PC-3 (cell line): ENCODE data around the gene GABARAPL1. TPM values are rescaled to one million over a fixed set of nuclear protein-coding genes. Genes with fewer than 3 reads are reported as not detected.

Source experiments
- ATAC-seq: fragments of 200-7000 bp; cut with Tn5 transposase; 2 replicates; pipeline ENCODE4 v1.9.1; 2020; ENCODE audit warnings: mild to moderate bottlenecking, moderate library complexity
- BruUV-seq: library from RNA; stranded (reverse); fragments of 400-500 nt; replicated peaks from 2 replicates; lab custom pipeline; 2021; lab: Mats Ljungman, UMichigan
- CTCF ChIA-PET: fragments of 300-600 bp; sonication (Branson Sonifier 250); formaldehyde crosslinking; loops from one replicate; lab custom pipeline; 2022; ENCODE audit warnings: antibody characterized with exemption; lab: Charles Lee
- POLR2A ChIA-PET: fragments of 300-600 bp; sonication (Branson Sonifier 250); formaldehyde crosslinking; loops from one replicate; lab custom pipeline; 2022; ENCODE audit warnings: antibody characterized with exemption; ENCODE audit not compliant: unreplicated experiment; lab: Charles Lee
- DNase-seq: peaks from one replicate; pipeline ENCODE4 v3.0.0-alpha.2; 2015
- H2AFZ ChIP-seq: fragments of 300-600 bp; sonication (generic); 2 replicates; pipeline ENCODE4 v1.6.0; 2016; ENCODE audit warnings: antibody characterized with exemption, low read length
- H3F3A ChIP-seq: fragments of 300-600 bp; sonication (generic); one replicate; pipeline ENCODE4 v1.6.0; 2017; ENCODE audit warnings: antibody characterized with exemption, low read length, control low read depth, mild to moderate bottlenecking; ENCODE audit not compliant: unreplicated experiment
- H3K27ac ChIP-seq: fragments of 300-600 bp; sonication (generic); 2 replicates; pipeline ENCODE4 v1.5.1; 2016; ENCODE audit warnings: mild to moderate bottlenecking, low read length
- H3K27me3 ChIP-seq: fragments of 300-600 bp; sonication (generic); 2 replicates; pipeline ENCODE4 v1.6.1; 2016; ENCODE audit warnings: low read length, mixed read lengths
- H3K36me3 ChIP-seq: fragments of 300-600 bp; sonication (generic); 2 replicates; pipeline ENCODE4 v1.6.1; 2016; ENCODE audit warnings: low read depth, mixed run types, low read length, mixed read lengths
- H3K4me1 ChIP-seq: fragments of 300-600 bp; sonication (generic); 2 replicates; pipeline ENCODE4 v1.5.1; 2016; ENCODE audit warnings: low read length; ENCODE audit not compliant: insufficient read depth
- H3K4me2 ChIP-seq: fragments of 300-600 bp; sonication (generic); 2 replicates; pipeline ENCODE4 v1.6.0; 2016; ENCODE audit warnings: low read length
- H3K4me3 ChIP-seq: fragments of 300-600 bp; sonication (generic); 2 replicates; pipeline ENCODE4 v1.5.1; 2016; ENCODE audit warnings: mild to moderate bottlenecking, low read length, mixed read lengths
- H3K79me2 ChIP-seq: fragments of 300-600 bp; sonication (generic); 2 replicates; pipeline ENCODE4 v1.6.1; 2017; ENCODE audit warnings: low read length, mixed read lengths
- H3K9ac ChIP-seq: fragments of 300-600 bp; sonication (generic); 2 replicates; pipeline ENCODE4 v1.6.0; 2016; ENCODE audit warnings: mild to moderate bottlenecking, low read length
- H3K9me2 ChIP-seq: fragments of 300-600 bp; sonication (generic); replicated peaks from 2 replicates; pipeline ENCODE4 v1.6.1; 2016; ENCODE audit warnings: mixed run types, low read length, mixed read lengths
- H3K9me3 ChIP-seq: fragments of 300-600 bp; sonication (generic); 2 replicates; pipeline ENCODE4 v1.6.1; 2016; ENCODE audit warnings: low read length, mixed read lengths
- H4K20me1 ChIP-seq: fragments of 300-600 bp; sonication (generic); 2 replicates; pipeline ENCODE4 v1.6.1; 2016; ENCODE audit warnings: low read length, mixed read lengths
- CTCF ChIP-seq: fragments of 300-600 bp; sonication (generic); conservative IDR thresholded peaks from 2 replicates; pipeline ENCODE4 v1.5.1; 2017; ENCODE audit warnings: antibody characterized with exemption, low read depth, mild to moderate bottlenecking, low read length
- EZH2 ChIP-seq: fragments of 300-600 bp; sonication (generic); IDR thresholded peaks from one replicate; pipeline ENCODE4 v1.6.1; 2017; ENCODE audit warnings: antibody characterized with exemption, mild to moderate bottlenecking, low read length; ENCODE audit not compliant: unreplicated experiment
- EZH2phosphoT487 ChIP-seq: fragments of 300-600 bp; sonication (generic); IDR thresholded peaks from 2 replicates; pipeline ENCODE4 v1.6.1; 2018; ENCODE audit warnings: mild to moderate bottlenecking, antibody characterized with exemption, low read length, borderline replicate concordance
- intact Hi-C: fragments of 100-400 bp; cut with micrococcal nuclease; formaldehyde crosslinking; loops from 2 replicates; pipeline ENCODE4 v1.9.0; 2023
- total RNA-seq: library from RNA; depleted of rRNA; stranded (reverse); fragments of >200 nt; gene quantifications from 2 replicates; pipeline ENCODE4 v1.2.3, GENCODE V29; 2014

The GABARAPL1 gene
- total RNA-seq, 1 experiment from 2014 or later, result 14.9 TPM

- H4K20me1 ChIP-seq, result no peaks in the 10 kb centered on the region
- H3K27ac ChIP-seq, result no peak overlapping the region
- H3K9me3 ChIP-seq, result no peaks in the 10 kb centered on the region
- CTCF ChIA-PET, result no interaction called here
- no peaks in the 10 kb centered on the region for H3K27me3 ChIP-seq
- POLR2A ChIA-PET, result interaction anchor here (0.6 kb wide), 1 partner anchor 112 kb away, joined by 4 read pairs; no protein-coding TSS in a partner anchor
- H3K4me3 ChIP-seq, result no peak overlapping the region
- H2AFZ ChIP-seq, result no peak overlapping the region
- H3K36me3 ChIP-seq, result no peaks in the 10 kb centered on the region
- no peak overlapping the region for H3K4me2 ChIP-seq
- no peaks in the 10 kb centered on the region for H3F3A ChIP-seq
- no peaks in the 10 kb centered on the region for H3K4me1 ChIP-seq
- intact Hi-C loops, result no loop called here
- no peak for TF ChIP-seq EZH2phosphoT487
- TF ChIP-seq EZH2, result no peak
- TF ChIP-seq CTCF, result no peak
- ATAC-seq (no peak), DNase-seq (no peak)
- no TSS peak for BruUV-seq
- no peaks in the 10 kb centered on the region for H3K79me2 ChIP-seq
- no peak overlapping the region for H3K9ac ChIP-seq
- H3K9me2 ChIP-seq, result no peaks in the 10 kb centered on the region
These were observed 14.1 kb downstream of the GABARAPL1 start for GRCh38 chr12:10226731-10227130.

GRCh38 chr12:10227648-10228047 lies 15.0 kb downstream of the GABARAPL1 start:
- Histone ChIP-seq H2AFZ (no peak overlapping the region), H3K27ac (no peak overlapping the region), H3K4me1 (no peaks in the 10 kb centered on the region), H3K9ac (no peak overlapping the region), H4K20me1 (no peaks in the 10 kb centered on the region), H3K4me2 (no peak overlapping the region), H3K9me3 (no peaks in the 10 kb centered on the region), H3K36me3 (no peaks in the 10 kb centered on the region), H3K4me3 (no peak overlapping the region), H3K9me2 (no peaks in the 10 kb centered on the region), H3K79me2 (no peaks in the 10 kb centered on the region), H3K27me3 (no peaks in the 10 kb centered on the region), H3F3A (no peaks in the 10 kb centered on the region)
- CTCF ChIA-PET, result no interaction called here
- ATAC-seq (no peak), DNase-seq (no peak)
- BruUV-seq, result no TSS peak
- TF ChIP-seq EZH2phosphoT487 (no peak), EZH2 (no peak), CTCF (no peak)
- POLR2A ChIA-PET, result interaction anchor here (0.6 kb wide), 1 partner anchor 111 kb away, joined by 4 read pairs; no protein-coding TSS in a partner anchor
- intact Hi-C loops, result no loop called here

GRCh38 chr12:10234562-10234961 lies 21.9 kb downstream of the GABARAPL1 start:
- H3K9ac ChIP-seq, result no peak overlapping the region
- TF ChIP-seq CTCF (no peak), EZH2 (no peak), EZH2phosphoT487 (no peak)
- H3F3A ChIP-seq, result no peaks in the 10 kb centered on the region
- H3K4me3 ChIP-seq, result no peak overlapping the region
- H3K36me3 ChIP-seq, result no peaks in the 10 kb centered on the region
- POLR2A ChIA-PET, result interaction anchor here (0.6 kb wide), 1 partner anchor 70 kb away, joined by 3 read pairs; no protein-coding TSS in a partner anchor
- no peak overlapping the region for H3K27ac ChIP-seq
- H3K4me2 ChIP-seq, result no peak overlapping the region
- H3K27me3 ChIP-seq, result no peaks in the 10 kb centered on the region
- DNase-seq (no peak), ATAC-seq (no peak)
- H3K9me2 ChIP-seq, result no peaks in the 10 kb centered on the region
- no peak overlapping the region for H2AFZ ChIP-seq
- H3K9me3 ChIP-seq, result no peaks in the 10 kb centered on the region
- no TSS peak for BruUV-seq
- peaks cover 12% of the 10 kb centered on the region for H3K4me1 ChIP-seq
- H4K20me1 ChIP-seq, result no peaks in the 10 kb centered on the region
- intact Hi-C loops, result no loop called here
- H3K79me2 ChIP-seq, result no peaks in the 10 kb centered on the region
- CTCF ChIA-PET, result no interaction called here
